ENCODE results near the gene GPC3.

Gene GPC3

DNA sequence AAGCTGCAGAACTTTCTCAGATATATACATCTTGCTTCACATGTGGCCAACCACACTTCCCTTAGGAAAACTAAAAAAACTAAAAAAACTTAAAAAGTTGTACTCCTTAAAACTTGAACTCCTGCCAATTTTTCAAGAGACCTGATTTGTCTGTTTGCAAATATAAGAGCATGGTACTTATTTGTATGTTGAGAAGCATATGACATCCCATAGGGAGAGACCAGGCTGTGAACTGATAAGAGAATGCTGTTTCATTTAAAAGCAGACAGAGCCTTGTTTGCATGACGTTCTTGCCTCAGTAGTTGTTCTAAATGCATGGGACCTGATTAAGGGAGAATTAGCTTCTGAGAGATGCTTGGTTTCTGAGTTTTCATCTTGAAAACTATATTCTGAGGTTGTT lies 169.9 kb downstream of the GPC3 start:
- TF ChIP-seq, protein P1, sequence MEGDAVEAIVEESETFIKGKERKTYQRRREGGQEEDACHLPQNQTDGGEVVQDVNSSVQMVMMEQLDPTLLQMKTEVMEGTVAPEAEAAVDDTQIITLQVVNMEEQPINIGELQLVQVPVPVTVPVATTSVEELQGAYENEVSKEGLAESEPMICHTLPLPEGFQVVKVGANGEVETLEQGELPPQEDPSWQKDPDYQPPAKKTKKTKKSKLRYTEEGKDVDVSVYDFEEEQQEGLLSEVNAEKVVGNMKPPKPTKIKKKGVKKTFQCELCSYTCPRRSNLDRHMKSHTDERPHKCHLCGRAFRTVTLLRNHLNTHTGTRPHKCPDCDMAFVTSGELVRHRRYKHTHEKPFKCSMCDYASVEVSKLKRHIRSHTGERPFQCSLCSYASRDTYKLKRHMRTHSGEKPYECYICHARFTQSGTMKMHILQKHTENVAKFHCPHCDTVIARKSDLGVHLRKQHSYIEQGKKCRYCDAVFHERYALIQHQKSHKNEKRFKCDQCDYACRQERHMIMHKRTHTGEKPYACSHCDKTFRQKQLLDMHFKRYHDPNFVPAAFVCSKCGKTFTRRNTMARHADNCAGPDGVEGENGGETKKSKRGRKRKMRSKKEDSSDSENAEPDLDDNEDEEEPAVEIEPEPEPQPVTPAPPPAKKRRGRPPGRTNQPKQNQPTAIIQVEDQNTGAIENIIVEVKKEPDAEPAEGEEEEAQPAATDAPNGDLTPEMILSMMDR (conservative IDR thresholded peaks at IDR 0.05), result no peak
- no peak for TF ChIP-seq ZFX (IDR thresholded peaks at IDR 0.05)
- H3K27ac ChIP-seq, result no peak overlapping the region

DNA sequence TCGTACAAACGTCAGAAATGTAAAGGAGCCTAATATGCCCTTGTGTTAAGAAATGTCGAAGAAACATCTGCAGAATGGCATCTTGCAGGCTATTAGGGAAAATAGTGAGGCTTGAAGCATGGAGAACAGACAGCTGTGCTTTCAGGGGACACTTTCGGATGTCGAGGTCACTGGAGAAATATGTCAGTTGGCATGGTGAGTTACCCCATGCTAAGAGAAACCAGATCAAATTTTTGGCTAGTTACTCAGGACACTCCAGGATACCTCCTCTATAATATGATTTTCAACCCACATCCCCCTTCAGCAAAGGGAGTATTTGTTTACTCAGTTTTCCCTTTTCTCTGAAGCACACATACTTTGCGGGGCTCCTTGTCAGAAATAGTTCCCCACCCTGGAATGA lies 171.4 kb downstream of the GPC3 start:
- H3K27ac ChIP-seq, result no peak overlapping the region
- TF ChIP-seq ZFX (IDR thresholded peaks at IDR 0.05), result no peak
- TF ChIP-seq, protein P1 (conservative IDR thresholded peaks at IDR 0.05), result no peak

DNA sequence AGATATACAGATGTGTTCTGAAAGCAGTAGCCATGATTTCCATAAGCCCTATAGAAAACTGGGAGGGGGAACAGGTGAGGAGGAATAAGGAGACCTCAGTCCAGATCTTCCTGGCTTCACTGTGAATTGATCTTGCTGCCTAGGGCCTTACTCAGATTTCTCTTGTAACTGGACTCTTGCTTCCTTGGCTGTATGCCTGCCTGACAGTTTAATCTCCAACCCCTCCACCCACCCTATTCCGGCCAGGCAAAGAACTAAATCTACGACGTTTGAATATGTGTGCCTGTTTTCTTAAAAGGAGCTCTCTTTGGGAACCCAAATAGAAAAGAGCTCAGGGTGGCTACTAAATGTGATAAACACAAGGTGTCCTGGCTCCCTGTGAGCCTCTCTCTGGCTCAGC lies 173.0 kb downstream of the GPC3 start:
- no peak overlapping the region for H3K27ac ChIP-seq
- TF ChIP-seq ZFX (IDR thresholded peaks at IDR 0.05), result no peak
- TF ChIP-seq, protein P1 (conservative IDR thresholded peaks at IDR 0.05), result no peak

DNA sequence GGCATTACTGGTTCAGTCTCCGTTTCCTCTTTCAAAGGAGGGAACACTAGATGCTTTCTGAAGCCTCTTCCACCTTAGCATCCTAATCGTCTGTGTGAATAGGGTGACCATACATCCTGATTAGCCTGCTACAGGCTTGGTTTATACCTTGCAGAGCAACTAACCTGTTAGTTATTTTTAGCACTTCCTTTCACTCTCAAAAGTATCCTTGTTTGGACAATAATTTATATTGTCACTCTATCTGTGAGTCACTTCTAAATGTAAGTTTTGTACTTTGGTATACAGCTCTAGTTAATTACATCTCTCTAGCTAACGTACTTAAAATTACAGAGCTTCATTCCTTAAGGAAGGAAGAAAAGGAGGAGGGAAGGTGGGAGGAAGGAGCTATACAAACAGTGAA lies 174.5 kb downstream of the GPC3 start:
- H3K27ac ChIP-seq, result no peak overlapping the region
- TF ChIP-seq, protein P1 (conservative IDR thresholded peaks at IDR 0.05), result no peak
- no peak for TF ChIP-seq ZFX (IDR thresholded peaks at IDR 0.05)

DNA sequence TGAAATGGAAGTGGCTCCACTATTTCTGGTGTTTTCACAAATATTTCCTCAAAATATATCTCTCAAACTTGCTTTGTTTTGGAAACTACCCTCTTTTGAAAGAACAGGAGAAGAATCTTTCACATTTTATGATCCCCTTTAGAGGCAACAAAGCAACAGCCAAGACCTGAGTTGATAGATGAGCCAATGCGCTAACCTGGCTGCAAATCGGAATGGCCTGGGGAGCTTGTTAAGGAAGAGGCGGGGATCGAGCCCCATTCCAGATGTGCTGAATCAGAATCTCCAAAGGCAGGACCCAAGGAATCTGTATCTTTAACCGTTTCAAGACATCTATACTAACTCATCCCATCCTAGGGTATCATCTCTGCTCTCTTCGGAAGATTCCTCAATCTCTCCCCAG lies 181.3 kb downstream of the GPC3 start:
- no peak overlapping the region for H3K27ac ChIP-seq
- no peak for TF ChIP-seq ZFX (IDR thresholded peaks at IDR 0.05)
- TF ChIP-seq, protein P1 (conservative IDR thresholded peaks at IDR 0.05), result no peak

DNA sequence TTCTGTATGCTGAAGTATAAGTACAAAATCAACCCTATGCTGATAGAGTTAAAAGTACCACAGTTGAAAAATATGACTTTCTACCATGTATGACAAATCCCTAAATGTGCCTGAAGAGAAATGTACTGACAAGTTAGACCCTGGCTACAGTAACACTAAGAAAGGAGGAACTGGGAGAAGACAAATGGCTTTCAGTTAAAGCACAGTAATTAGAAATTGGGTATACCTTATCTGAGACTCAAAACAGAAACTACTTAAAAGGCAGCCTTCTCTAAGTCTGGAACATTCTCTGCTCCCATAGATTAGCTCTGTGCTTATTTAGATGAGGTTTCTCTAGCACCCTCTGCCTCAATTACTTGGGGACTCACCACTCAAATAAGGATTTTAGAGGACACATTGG lies 189.1 kb downstream of the GPC3 start:
- TF ChIP-seq, protein P1 (conservative IDR thresholded peaks at IDR 0.05), result no peak
- no peak for TF ChIP-seq ZFX (IDR thresholded peaks at IDR 0.05)
- H3K27ac ChIP-seq, result no peak overlapping the region

DNA sequence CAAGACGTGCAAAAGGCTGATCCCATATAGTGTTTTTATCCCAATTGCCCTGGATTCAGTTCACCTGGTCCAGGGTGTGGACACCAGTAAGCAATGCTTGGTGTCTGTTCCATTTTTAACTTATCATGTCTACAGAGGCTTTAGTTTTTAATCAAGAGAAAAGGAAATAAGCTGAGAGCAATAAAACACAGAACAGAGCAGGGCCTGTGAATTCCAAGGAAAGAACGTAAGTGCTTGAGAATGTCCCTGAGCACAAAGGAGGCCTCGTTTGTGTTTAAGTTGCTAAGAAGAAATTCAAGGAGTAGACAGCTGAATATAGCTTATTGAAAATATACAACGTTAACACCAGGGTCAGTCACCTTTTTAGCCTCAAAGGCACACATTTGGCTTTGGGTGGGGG lies 191.3 kb downstream of the GPC3 start:
- no peak for TF ChIP-seq ZFX (IDR thresholded peaks at IDR 0.05)
- TF ChIP-seq, protein P1 (conservative IDR thresholded peaks at IDR 0.05), result no peak

More for the DNA sequence above, 191.3 kb downstream of the GPC3 start:
- no peak overlapping the region for H3K27ac ChIP-seq

Data from C4-2B (cell line).